Skeletal muscle satellite cell (primary cell): ENCODE data around the gene LAPTM4A.
"Not testable (repeated sequence)": the region's sequence is repeated elsewhere in the genome, so short reads cannot be mapped to it uniquely, and the experiment has no call there.

Source experiments
- H3K27me3 ChIP-seq: 2 replicates; pipeline ENCODE4 v1.7.0; 2013; ENCODE audit warnings: low read length; ENCODE audit not compliant: control insufficient read depth, insufficient read depth
- H3K36me3 ChIP-seq: 2 replicates; pipeline ENCODE4 v1.7.0; 2013; ENCODE audit warnings: mild to moderate bottlenecking, control low read depth, low read length; ENCODE audit not compliant: insufficient read depth
- H3K4me1 ChIP-seq: 2 replicates; pipeline ENCODE4 v1.7.0; 2013; ENCODE audit warnings: low read length; ENCODE audit not compliant: control insufficient read depth, insufficient read depth
- H3K4me2 ChIP-seq: 2 replicates; pipeline ENCODE4 v1.7.0; 2013; ENCODE audit warnings: mild to moderate bottlenecking, low read length
- H3K4me3 ChIP-seq: 2 replicates; pipeline ENCODE4 v1.7.0; 2013; ENCODE audit warnings: low read length
- H3K9ac ChIP-seq: 2 replicates; pipeline ENCODE4 v1.7.0; 2013; ENCODE audit warnings: mild to moderate bottlenecking, low read depth, low read length, moderate library complexity
- H3K9me3 ChIP-seq: replicated peaks from 2 replicates; pipeline ENCODE4 v1.7.0; 2013; ENCODE audit warnings: mild to moderate bottlenecking, control low read depth, low read length

LAPTM4A gene

GRCh38 chr2:20091305-20091991 is 40.0 kb upstream of the LAPTM4A start:
- Histone ChIP-seq H3K4me2 (peak overlapping the region; percentile 69), H3K9me3 (no peaks in the 10 kb centered on the region), H3K36me3 (no peaks in the 10 kb centered on the region), H3K9ac (peak overlapping the region; percentile 55), H3K4me1 (peaks cover 47% of the 10 kb centered on the region), H3K27me3 (no peaks in the 10 kb centered on the region), H3K4me3 (peak overlapping the region; percentile 37)

- H3K9me3 ChIP-seq = no peaks in the 10 kb centered on the region
- no peaks in the 10 kb centered on the region for H3K27me3 ChIP-seq
- no peaks in the 10 kb centered on the region for H3K36me3 ChIP-seq
- H3K4me1 ChIP-seq = peaks cover 41% of the 10 kb centered on the region
- no peak overlapping the region for H3K9ac ChIP-seq
- H3K4me2 ChIP-seq = no peak overlapping the region
- H3K4me3 ChIP-seq = no peak overlapping the region
Observed at GRCh38 chr2:20089715-20090464, 38.5 kb upstream of the LAPTM4A start.

GRCh38 chr2:20085909-20086308 is 34.5 kb upstream of the LAPTM4A start:
- H3K9me3 ChIP-seq, H3K27me3 ChIP-seq, H3K4me2 ChIP-seq, H3K9ac ChIP-seq, H3K36me3 ChIP-seq, H3K4me3 ChIP-seq, H3K4me1 ChIP-seq: not testable (repeated sequence)

- not testable (repeated sequence) for H3K9ac ChIP-seq, H3K4me3 ChIP-seq, H3K4me2 ChIP-seq, H3K9me3 ChIP-seq, H3K4me1 ChIP-seq, H3K27me3 ChIP-seq, H3K36me3 ChIP-seq
Observed at GRCh38 chr2:20082812-20083211, 31.4 kb upstream of the LAPTM4A start.

GRCh38 chr2:20081841-20082240 is 30.4 kb upstream of the LAPTM4A start:
- no peaks in the 10 kb centered on the region for H3K27me3 ChIP-seq
- H3K4me1 ChIP-seq = no peaks in the 10 kb centered on the region
- no peaks in the 10 kb centered on the region for H3K36me3 ChIP-seq
- no peak overlapping the region for H3K9ac ChIP-seq
- no peak overlapping the region for H3K4me3 ChIP-seq
- H3K9me3 ChIP-seq = no peaks in the 10 kb centered on the region
- H3K4me2 ChIP-seq = no peak overlapping the region

GRCh38 chr2:20080839-20081415 is 29.5 kb upstream of the LAPTM4A start:
- no peak overlapping the region for H3K4me3 ChIP-seq
- no peak overlapping the region for H3K9ac ChIP-seq
- no peaks in the 10 kb centered on the region for H3K9me3 ChIP-seq
- no peaks in the 10 kb centered on the region for H3K4me1 ChIP-seq
- H3K4me2 ChIP-seq = no peak overlapping the region
- H3K27me3 ChIP-seq = no peaks in the 10 kb centered on the region
- no peaks in the 10 kb centered on the region for H3K36me3 ChIP-seq

GRCh38 chr2:20080428-20080827 is 29.0 kb upstream of the LAPTM4A start:
- Histone ChIP-seq H3K4me1 (no peaks in the 10 kb centered on the region), H3K27me3 (no peaks in the 10 kb centered on the region), H3K9me3 (no peaks in the 10 kb centered on the region), H3K4me2 (no peak overlapping the region), H3K36me3 (no peaks in the 10 kb centered on the region), H3K9ac (no peak overlapping the region), H3K4me3 (no peak overlapping the region)

GRCh38 chr2:20079546-20080115 is 28.2 kb upstream of the LAPTM4A start:
- Histone ChIP-seq H3K4me2 (no peak overlapping the region), H3K4me3 (no peak overlapping the region), H3K9me3 (no peaks in the 10 kb centered on the region), H3K4me1 (no peaks in the 10 kb centered on the region), H3K9ac (no peak overlapping the region), H3K36me3 (no peaks in the 10 kb centered on the region), H3K27me3 (no peaks in the 10 kb centered on the region)

- H3K27me3 ChIP-seq = no peaks in the 10 kb centered on the region
- H3K4me1 ChIP-seq = peaks cover 4% of the 10 kb centered on the region
- no peaks in the 10 kb centered on the region for H3K36me3 ChIP-seq
- H3K9ac ChIP-seq = no peak overlapping the region
- H3K4me3 ChIP-seq = no peak overlapping the region
- no peak overlapping the region for H3K4me2 ChIP-seq
- no peaks in the 10 kb centered on the region for H3K9me3 ChIP-seq
Observed at GRCh38 chr2:20077411-20077940, 26.0 kb upstream of the LAPTM4A start.

- Histone ChIP-seq H3K36me3 (no peaks in the 10 kb centered on the region), H3K4me2 (no peak overlapping the region), H3K27me3 (no peaks in the 10 kb centered on the region), H3K4me1 (peaks cover 11% of the 10 kb centered on the region), H3K4me3 (no peak overlapping the region), H3K9me3 (no peaks in the 10 kb centered on the region), H3K9ac (no peak overlapping the region)
Observed at GRCh38 chr2:20076757-20077156, 25.3 kb upstream of the LAPTM4A start.

GRCh38 chr2:20074901-20075300 is 23.5 kb upstream of the LAPTM4A start:
- Histone ChIP-seq H3K27me3 (no peaks in the 10 kb centered on the region), H3K4me1 (peaks cover 19% of the 10 kb centered on the region), H3K4me2 (no peak overlapping the region), H3K9me3 (no peaks in the 10 kb centered on the region), H3K9ac (no peak overlapping the region), H3K36me3 (no peaks in the 10 kb centered on the region), H3K4me3 (no peak overlapping the region)
